M059J (cell line): ENCODE measurements around the gene MED19. TPM values are rescaled to one million over a fixed set of nuclear protein-coding genes. Genes with fewer than 3 reads are reported as not detected.

Source experiments
- total RNA-seq: library from RNA; depleted of rRNA; stranded (reverse); fragments of >200 nt; shearing (Covaris generic); gene quantifications from 2 replicates; pipeline ENCODE4 v1.2.3, GENCODE V29; 2014; rRNA removed

The MED19 gene
- total RNA-seq, 1 experiment from 2014 or later, result 50.0 TPM

Other genes with a start within 250 kb of the MED19 start
- 4.8 and 6.9 TPM in 2 replicates for gene SLC43A1, start 196.5 kb downstream of the MED19 start, total RNA-seq
- 44.6 and 47.9 TPM in 2 replicates for gene TIMM10, start 181.5 kb downstream of the MED19 start, total RNA-seq
- gene SMTNL1, start 174.6 kb downstream of the MED19 start, total RNA-seq, result not detected in 2 replicates
- gene UBE2L6, start 144.5 kb downstream of the MED19 start, total RNA-seq, result 269 and 314 TPM in 2 replicates
- gene SERPING1, start 114.5 kb downstream of the MED19 start, total RNA-seq, result 13.0 and 17.0 TPM in 2 replicates
- 0.25 and 0.79 TPM in 2 replicates for gene YPEL4, start 62.3 kb downstream of the MED19 start, total RNA-seq
- 18.4 and 30.7 TPM in 2 replicates for gene CLP1, start 54.5 kb downstream of the MED19 start, total RNA-seq
- 37.4 and 50.8 TPM in 2 replicates for gene ZDHHC5, start 44.1 kb downstream of the MED19 start, total RNA-seq
- 155 and 166 TPM in 2 replicates for gene TMX2, start 378 bp upstream of the MED19 start, total RNA-seq
- 275 and 279 TPM in 2 replicates for gene SELENOH, start 29.3 kb upstream of the MED19 start, total RNA-seq
- gene BTBD18, start 39.6 kb upstream of the MED19 start, total RNA-seq, result not detected in 2 replicates
- gene CTNND1, start 49.6 kb upstream of the MED19 start, total RNA-seq, result 50.5 and 73.8 TPM in 2 replicates